Loucy (cell line): ENCODE data around the gene TEKT3.

Experiments
- H2AFZ ChIP-seq: fragments of 200-600 bp; sonication (generic); 2 replicates; pipeline ENCODE4 v1.6.0; 2016; ENCODE audit warnings: antibody characterized with exemption, mild to moderate bottlenecking, low read length, moderate library complexity
- H3F3A ChIP-seq: fragments of 200-600 bp; 2 replicates; pipeline ENCODE4 v1.6.0; 2016; ENCODE audit warnings: antibody characterized with exemption, low read depth, mild to moderate bottlenecking
- H3K27me3 ChIP-seq: fragments of 200-600 bp; sonication (generic); 2 replicates; pipeline ENCODE4 v1.6.1; 2014; ENCODE audit warnings: low read length, mild to moderate bottlenecking; ENCODE audit not compliant: insufficient read depth, poor library complexity, severe bottlenecking
- H3K36me3 ChIP-seq: fragments of 200-600 bp; sonication (generic); 2 replicates; pipeline ENCODE4 v1.6.1; 2016; ENCODE audit warnings: low read length; ENCODE audit not compliant: insufficient read depth
- H3K4me1 ChIP-seq: fragments of 200-600 bp; sonication (generic); 2 replicates; pipeline ENCODE4 v1.5.1; 2014; ENCODE audit warnings: low read length, mild to moderate bottlenecking; ENCODE audit not compliant: insufficient read depth, poor library complexity, severe bottlenecking
- H3K4me2 ChIP-seq: fragments of 200-600 bp; sonication (generic); 2 replicates; pipeline ENCODE4 v1.6.0; 2014; ENCODE audit warnings: antibody characterized with exemption, low read length, low read depth, mild to moderate bottlenecking; ENCODE audit not compliant: poor library complexity, severe bottlenecking
- H3K4me3 ChIP-seq: fragments of 200-600 bp; sonication (generic); 2 replicates; pipeline ENCODE4 v1.5.1; 2014; ENCODE audit warnings: low read length, mild to moderate bottlenecking, mixed read lengths; ENCODE audit not compliant: poor library complexity, severe bottlenecking
- H3K79me2 ChIP-seq: fragments of 200-600 bp; sonication (generic); 2 replicates; pipeline ENCODE4 v1.6.1; 2014; ENCODE audit warnings: low read length; ENCODE audit not compliant: insufficient read depth
- H3K9ac ChIP-seq: fragments of 200-600 bp; sonication (generic); 2 replicates; pipeline ENCODE4 v1.6.0; 2014; ENCODE audit warnings: mild to moderate bottlenecking, low read depth, low read length, moderate library complexity; ENCODE audit not compliant: poor library complexity, severe bottlenecking
- H3K9me2 ChIP-seq: fragments of 200-600 bp; sonication (generic); replicated peaks from 2 replicates; pipeline ENCODE4 v1.6.1; 2016; ENCODE audit warnings: low read depth, low read length, mixed read lengths
- H3K9me3 ChIP-seq: fragments of 200-600 bp; sonication (generic); 2 replicates; pipeline ENCODE4 v1.6.1; 2014; ENCODE audit warnings: mild to moderate bottlenecking, antibody characterized with exemption, low read length, low read depth; ENCODE audit not compliant: insufficient read depth
- H4K20me1 ChIP-seq: fragments of 200-600 bp; sonication (generic); 2 replicates; pipeline ENCODE4 v1.6.0; 2014; ENCODE audit warnings: antibody characterized with exemption, low read length, mild to moderate bottlenecking; ENCODE audit not compliant: insufficient read depth, poor library complexity, severe bottlenecking
- EZH2phosphoT487 ChIP-seq: fragments of 200-600 bp; IDR thresholded peaks from 2 replicates; pipeline ENCODE4 v1.6.1; 2018; ENCODE audit warnings: antibody characterized with exemption, mild to moderate bottlenecking, moderate library complexity, borderline replicate concordance
- TF ChIP-seq, protein P1 (sequence below): fragments of 200-600 bp; sonication (generic); conservative IDR thresholded peaks from 2 replicates; pipeline ENCODE4 v1.5.1; 2014; ENCODE audit warnings: mild to moderate bottlenecking, antibody characterized with exemption, low read length

TEKT3 gene

DNA sequence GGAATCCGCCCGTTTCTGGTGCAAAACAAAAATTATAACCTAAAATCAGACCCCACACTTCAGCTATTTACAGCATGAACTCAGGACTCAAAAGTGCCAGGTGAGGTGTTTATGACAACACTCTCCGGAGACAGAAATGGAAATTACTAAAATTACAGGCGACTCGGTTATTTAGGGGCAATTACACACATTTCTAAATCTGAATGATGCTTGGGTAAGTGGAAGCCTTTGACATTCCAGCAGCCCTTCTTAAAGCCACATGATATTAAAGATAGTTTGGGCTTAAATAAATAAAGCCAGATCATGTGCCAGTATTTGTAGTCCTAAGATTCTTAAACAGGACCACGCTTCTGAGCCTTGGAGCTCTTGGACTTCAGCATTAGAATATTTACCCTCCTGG lies 39.6 kb downstream of the TEKT3 start:
- Histone ChIP-seq H3F3A (no peaks in the 10 kb centered on the region), H3K4me2 (no peak overlapping the region), H3K4me1 (no peaks in the 10 kb centered on the region), H3K27me3 (no peaks in the 10 kb centered on the region), H2AFZ (no peak overlapping the region), H3K9me3 (no peaks in the 10 kb centered on the region), H3K9ac (no peak overlapping the region), H4K20me1 (no peaks in the 10 kb centered on the region), H3K36me3 (no peaks in the 10 kb centered on the region), H3K9me2 (no peaks in the 10 kb centered on the region), H3K79me2 (no peaks in the 10 kb centered on the region), H3K4me3 (no peak overlapping the region)
- TF ChIP-seq, protein P1, sequence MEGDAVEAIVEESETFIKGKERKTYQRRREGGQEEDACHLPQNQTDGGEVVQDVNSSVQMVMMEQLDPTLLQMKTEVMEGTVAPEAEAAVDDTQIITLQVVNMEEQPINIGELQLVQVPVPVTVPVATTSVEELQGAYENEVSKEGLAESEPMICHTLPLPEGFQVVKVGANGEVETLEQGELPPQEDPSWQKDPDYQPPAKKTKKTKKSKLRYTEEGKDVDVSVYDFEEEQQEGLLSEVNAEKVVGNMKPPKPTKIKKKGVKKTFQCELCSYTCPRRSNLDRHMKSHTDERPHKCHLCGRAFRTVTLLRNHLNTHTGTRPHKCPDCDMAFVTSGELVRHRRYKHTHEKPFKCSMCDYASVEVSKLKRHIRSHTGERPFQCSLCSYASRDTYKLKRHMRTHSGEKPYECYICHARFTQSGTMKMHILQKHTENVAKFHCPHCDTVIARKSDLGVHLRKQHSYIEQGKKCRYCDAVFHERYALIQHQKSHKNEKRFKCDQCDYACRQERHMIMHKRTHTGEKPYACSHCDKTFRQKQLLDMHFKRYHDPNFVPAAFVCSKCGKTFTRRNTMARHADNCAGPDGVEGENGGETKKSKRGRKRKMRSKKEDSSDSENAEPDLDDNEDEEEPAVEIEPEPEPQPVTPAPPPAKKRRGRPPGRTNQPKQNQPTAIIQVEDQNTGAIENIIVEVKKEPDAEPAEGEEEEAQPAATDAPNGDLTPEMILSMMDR: no peak
- no peak for TF ChIP-seq EZH2phosphoT487

DNA sequence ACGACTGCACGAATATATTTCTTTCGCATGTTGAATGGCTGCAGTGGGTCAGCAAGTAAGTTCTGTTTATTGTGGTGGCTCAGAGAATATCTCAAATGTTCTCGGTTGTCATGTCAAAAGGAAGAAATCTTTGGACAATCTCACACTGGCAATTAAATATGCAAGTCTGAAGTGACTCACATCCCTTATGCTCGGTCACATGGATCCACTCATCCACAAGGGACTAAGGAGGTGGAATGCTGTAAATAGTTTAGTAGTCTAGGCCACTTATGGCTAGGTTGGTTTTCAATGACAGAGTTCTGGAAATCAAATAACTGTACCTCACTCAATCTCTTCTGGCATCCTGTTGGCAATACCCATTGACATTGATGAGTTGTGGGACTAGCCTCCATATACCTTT lies 43.2 kb downstream of the TEKT3 start:
- no peaks in the 10 kb centered on the region for H3K9me2 ChIP-seq
- no peak overlapping the region for H2AFZ ChIP-seq
- no peaks in the 10 kb centered on the region for H3K9me3 ChIP-seq
- H3K4me1 ChIP-seq: no peaks in the 10 kb centered on the region
- TF ChIP-seq EZH2phosphoT487: no peak
- TF ChIP-seq, protein P1: no peak
- no peak overlapping the region for H3K9ac ChIP-seq
- no peak overlapping the region for H3K4me2 ChIP-seq
- H3K36me3 ChIP-seq: no peaks in the 10 kb centered on the region
- H4K20me1 ChIP-seq: no peaks in the 10 kb centered on the region
- H3K27me3 ChIP-seq: no peaks in the 10 kb centered on the region
- no peaks in the 10 kb centered on the region for H3F3A ChIP-seq
- H3K4me3 ChIP-seq: no peak overlapping the region
- H3K79me2 ChIP-seq: no peaks in the 10 kb centered on the region

DNA sequence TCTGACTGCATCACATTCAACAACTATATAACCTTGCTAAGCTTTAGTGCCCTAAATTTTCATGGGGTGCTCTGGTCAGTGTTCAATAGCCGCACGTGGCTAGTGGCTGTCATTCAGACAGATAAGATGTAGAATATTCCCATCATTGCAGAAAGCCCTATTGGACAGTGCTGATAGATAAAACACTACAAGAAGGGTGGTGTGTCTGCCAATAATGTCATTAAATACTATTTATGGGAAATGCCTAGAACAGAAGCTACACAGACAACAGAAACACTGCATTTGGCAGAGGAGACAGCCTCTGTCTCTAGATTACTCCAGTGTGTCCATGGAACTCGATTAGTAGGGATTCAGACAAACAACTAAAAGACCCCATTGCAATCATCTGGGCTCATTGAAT lies 47.8 kb downstream of the TEKT3 start:
- H3K4me2 ChIP-seq: no peak overlapping the region
- no peaks in the 10 kb centered on the region for H3F3A ChIP-seq
- H3K9ac ChIP-seq: no peak overlapping the region
- no peaks in the 10 kb centered on the region for H3K27me3 ChIP-seq
- H3K36me3 ChIP-seq: no peaks in the 10 kb centered on the region
- H3K4me1 ChIP-seq: no peaks in the 10 kb centered on the region
- no peak overlapping the region for H2AFZ ChIP-seq
- no peaks in the 10 kb centered on the region for H3K79me2 ChIP-seq
- no peaks in the 10 kb centered on the region for H4K20me1 ChIP-seq
- no peak overlapping the region for H3K4me3 ChIP-seq
- H3K9me2 ChIP-seq: no peaks in the 10 kb centered on the region
- no peak for TF ChIP-seq EZH2phosphoT487
- TF ChIP-seq, protein P1: no peak
- H3K9me3 ChIP-seq: no peaks in the 10 kb centered on the region
